NCI-H2081 treated with DMSO at 0.1 percent for 48 hours (cell line): ENCODE data around the gene LPIN1.
A peak's percentile ranks its signal among the peaks of the same experiment; 100 is the strongest.
"Not testable (repeated sequence)": the region's sequence is repeated elsewhere in the genome, so short reads cannot be mapped to it uniquely, and the experiment has no call there.

Source experiments
- DNase-seq: peaks from one replicate; lab custom pipeline; 2025; lab: John Stamatoyannopoulos, UW

The LPIN1 gene

DNA sequence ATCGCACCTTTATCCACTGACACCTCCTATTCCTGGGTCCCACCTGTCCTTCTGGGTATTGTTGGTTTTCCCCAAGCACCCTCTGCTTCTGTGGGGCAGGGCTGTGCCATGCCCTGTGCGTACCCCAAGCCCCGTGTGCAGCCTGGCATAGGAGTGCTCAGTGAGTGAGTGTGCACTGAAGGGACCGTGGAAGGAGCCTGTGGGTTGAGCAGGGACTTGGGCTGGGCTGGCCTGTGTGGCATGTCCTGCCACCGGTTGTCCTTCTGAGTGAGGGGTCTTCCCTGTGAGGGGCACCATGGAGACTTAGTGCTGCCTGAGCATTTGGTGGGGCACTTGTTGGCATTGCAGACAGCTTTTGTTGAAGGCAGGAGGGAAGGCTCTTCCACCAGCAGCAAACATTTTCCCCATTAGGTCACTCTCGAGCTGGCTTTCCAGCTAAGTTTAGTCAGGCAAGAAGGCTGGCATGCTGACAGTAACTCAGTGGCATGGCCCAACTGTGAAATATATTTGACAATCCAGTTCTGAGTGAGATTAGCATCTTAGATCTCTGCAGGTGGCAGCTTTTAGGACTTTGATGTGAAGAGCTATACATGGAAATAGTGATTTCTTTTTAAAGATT, 64.7 kb downstream of the LPIN1 start:
- no peak for DNase-seq

DNA sequence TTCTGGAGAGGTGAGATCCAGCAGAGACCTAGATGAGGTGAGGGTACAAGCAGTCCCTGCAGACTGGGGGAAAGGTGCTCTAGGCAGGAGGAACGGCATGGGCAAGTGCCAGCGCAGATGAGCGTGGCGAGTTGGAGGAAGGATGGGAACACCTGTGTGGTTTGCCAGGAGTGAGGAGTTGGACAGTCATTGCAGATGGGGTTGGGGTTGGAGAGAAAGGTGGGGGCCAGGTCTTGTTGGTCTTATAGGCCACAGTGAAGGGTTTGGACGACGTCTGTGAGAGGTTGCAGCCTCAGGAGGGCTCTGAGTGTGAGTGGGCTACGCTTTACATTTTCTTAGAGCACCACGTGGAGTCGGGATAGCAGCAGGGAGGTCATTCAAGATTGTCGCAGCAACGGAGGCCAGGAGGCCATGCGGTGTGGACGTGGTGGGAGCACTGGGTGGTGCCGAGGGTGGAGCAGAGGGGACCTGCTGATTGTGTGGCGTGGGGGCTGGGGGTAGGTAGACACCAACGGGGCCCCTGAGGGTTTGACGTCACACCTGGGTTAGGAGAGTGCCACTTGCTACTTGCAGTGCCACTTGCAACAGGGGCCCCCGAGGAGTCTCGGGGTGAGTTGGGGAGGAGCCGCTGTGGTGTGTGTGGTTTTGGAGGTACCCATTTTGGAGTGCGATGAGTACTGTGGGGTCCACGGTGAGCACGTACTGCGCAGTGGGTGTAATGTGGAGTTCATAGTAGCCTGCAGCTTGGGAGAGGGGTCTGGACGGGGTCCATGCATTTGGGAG, 66.2 kb downstream of the LPIN1 start:
- DNase-seq, result no peak

DNA sequence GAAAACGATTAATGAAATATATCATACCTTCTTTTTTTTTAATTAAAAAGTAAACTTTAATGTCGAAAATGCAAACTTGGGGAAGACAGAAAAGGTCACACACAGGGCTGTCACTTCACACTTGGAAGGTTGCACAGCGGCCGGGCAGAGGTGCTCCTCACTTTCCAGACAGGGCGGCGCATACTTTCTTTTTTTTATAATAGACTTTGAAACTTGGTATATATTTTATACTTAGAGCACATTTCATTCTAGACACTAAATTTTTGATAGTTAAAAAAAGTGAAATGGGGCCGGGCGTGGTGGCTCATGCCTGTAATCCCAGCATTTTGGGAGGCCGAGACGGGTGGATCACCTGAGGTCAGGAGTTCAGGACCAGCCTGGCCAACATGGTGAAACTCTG, 66.9 kb downstream of the LPIN1 start:
- not testable (repeated sequence) for DNase-seq

DNA sequence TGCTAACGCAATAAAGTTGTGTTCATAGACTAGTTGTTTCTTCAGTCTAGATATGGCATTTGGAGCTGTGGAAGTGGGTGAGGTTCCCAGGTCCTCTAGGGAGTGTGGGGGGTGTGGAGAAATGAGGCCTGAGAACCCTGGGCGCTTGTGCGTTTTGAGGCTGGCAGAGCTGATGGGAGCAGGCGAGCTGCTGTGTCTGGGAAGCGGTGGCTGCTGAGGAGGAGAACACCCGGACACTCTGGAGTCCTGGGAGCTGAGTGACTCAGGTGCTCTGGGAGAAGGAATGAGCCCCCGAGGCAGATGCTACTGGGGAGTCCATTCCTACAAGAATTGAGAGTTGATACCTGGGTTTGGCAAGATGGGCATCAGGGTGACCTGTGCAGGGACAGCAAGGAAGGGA, 67.5 kb downstream of the LPIN1 start:
- no peak for DNase-seq

DNA sequence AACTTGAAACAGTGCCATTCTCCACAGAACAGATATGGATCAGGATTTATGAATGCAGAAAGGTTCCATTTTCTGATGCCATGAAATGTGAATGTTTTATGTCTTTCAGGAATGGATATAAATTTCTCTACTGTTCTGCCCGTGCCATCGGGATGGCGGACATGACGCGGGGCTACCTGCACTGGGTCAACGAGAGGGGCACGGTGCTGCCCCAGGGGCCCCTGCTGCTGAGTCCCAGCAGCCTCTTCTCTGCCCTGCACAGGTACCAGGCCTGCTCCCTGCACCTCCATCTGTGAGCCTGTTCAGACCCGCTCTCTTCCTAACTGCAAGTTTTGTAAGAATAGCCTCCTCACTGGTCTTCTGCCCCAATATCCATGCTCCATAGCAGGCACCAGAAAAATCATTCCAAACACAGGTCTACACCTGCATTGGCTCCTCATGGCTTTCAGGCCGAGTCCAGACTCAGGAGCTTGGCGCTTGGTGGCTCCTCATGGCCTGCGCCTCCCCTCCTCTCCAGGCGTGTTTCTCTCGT, 68.6 kb downstream of the LPIN1 start:
- no peak for DNase-seq

DNA sequence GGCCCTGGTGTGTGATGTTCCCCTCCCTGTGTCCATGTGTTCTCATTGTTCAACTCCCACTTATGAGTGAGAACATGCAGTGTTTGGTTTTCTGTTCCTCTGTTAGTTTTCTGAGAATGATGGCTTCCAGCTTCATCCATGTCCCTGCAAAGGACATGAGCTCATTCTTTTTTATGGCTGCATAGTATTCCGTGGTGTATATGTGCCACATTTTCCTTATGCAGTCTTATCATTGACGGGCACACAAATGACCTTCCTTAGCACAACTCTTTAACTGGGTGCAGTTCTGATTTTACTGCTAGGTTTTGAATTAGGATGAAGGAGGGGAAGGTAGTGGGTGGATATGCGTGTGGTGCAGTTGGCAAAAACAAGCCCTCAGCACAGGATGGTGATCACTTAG, 70.5 kb downstream of the LPIN1 start:
- DNase-seq, result not testable (repeated sequence)

DNA sequence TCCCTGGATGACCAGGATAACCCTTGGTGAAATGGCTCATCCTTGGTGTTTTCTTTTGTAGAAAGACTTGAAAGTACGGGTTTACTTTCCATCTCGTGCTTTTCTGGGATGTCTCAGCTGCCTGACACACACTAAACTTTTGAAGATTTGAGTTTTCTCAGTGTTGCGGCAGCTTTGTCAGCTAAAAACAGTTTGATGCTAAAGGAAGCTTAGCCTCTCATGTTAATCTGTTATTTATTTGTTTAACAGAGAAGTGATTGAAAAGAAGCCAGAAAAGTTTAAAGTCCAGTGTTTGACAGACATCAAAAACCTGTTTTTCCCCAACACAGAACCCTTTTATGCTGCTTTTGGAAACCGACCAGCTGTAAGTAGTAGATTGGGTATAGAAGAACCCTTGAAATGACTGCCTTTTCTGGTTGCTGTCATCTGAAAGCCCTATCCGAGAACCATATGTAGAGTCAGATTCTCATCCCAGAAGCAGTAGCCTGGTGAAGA, 72.8 kb downstream of the LPIN1 start:
- no peak for DNase-seq

DNA sequence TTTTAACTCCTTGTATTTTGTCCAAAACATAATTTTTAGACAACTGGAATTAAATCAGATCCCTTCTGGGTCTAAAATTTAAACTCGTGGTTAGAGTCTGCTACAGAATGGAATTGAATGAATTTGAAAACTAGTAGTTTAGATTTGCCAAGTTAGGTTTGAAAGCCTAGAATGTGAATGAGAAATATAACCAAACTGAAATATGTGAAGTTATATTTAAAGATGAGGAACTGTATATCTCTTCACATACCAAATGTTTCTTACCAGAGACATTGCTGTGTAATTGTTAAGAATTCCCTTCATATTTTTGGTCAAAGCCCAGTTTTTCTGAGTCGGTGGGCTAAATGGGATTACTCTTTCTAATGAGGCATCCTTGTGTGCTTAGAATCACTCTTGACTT, 74.2 kb downstream of the LPIN1 start:
- no peak for DNase-seq

DNA sequence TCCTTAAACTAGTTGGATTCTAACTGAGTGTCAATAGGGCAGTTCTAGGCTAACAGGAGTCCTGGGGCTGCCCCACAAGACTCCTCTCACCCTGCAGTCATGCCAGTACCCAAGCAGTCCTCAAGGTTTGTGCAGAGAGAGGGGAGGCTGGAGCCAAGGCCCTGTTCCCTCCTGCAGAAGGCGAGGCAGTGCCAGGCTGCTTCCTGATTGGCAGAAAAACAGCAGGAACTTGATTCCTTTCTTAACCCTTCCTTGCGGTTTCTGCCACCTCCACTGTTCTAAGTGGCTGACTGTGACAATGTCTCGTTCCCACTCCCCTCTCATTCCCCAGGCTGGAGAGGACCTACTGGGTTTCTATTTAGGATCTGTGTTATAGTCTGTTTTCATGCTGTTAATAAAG, 75.3 kb downstream of the LPIN1 start:
- DNase-seq, result no peak

DNA sequence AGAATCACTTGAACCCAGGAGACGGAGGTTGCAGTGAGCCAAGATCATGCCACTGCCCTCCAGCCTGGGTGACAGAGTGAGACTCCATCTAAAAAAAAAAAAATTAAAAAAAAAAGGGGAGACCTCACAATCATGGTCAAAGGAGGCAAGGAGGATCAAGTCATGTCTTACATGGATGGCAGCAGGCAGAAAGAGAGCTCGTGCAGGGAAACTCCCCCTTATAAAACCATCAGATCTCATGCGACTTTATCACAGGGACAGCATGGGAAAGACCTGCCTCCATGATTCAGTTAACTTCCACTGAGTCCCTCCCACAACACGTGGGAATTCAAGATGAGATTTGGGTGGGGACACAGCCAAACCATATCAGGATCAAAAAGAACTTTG, 75.9 kb downstream of the LPIN1 start:
- DNase-seq, result not testable (repeated sequence)

DNA sequence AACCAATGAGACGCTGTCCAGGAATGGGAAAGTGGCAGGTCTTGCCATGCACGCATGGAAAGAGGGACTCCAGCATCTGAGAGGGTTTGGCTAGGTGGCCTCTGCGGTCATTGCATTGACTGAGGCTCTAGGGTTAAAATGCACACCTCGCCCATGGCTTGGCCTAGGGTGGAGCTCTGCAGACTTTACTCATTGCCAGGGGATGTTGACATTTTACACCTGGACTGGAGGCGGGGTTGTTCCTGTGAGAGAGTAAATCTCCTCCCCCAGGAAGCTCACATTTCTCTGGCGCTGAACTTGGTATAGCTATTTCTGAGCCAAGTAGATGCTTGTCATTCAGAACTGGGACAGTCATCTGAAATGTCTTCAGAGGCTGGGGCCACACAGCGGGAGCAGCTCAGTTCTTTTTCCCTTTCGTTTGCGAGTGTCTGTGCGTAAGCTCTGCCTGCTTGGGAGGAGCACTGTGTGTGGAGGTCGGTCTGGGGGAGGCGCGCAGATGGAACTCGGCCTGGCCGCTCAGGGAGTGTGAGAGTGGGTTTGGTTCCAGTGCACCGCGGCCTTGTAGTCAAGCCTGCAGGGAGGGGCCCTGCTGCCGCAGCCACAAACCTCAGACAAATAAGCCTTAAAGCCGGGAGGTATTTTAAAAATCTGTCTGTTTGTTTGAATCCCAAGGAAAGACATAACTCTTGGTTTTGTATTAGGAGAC, 76.5 kb downstream of the LPIN1 start:
- no peak for DNase-seq

DNA sequence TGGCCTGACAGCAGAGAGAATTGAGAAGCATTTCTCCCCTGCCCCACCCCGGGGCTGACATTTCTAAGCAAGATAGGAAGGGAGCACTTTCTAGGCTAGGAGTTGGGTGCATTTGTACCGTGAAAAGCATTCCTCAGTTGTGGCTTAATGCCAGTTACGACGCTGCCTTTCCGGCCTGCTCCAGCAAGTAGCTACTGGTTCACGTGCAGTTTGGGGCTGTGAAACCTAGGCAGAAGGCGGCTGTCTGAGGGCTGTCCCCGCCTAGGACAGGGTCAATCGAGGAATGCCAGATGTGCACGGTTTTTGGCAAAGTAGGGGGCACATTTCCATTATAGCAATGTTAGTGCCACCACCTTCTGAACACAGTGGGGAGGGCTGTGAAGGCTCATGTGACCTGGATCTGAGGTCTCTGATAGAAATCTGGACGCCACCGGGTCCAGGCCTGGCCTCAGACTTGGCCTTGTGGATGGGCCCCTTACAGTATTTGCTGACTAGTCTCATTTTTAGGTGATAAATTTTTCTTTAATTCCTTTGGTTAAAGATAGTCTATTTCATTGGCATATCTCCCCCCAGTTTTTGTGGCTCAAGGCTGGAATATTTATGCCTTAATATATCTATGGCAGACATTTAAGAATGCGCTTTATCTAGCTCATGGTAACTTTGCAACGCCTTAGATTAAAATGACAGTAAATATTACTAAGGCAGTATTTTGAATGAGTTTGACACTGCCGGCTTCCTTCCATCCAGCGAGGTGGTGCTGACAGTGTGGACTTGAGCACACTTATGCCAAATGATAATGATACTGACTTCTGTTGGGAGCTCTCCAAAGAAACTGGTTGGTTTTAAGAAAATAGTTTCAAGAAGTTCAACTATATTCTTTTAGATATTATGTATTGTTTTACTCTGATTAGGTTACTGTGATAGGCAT, 78.7 kb downstream of the LPIN1 start:
- no peak for DNase-seq

DNA sequence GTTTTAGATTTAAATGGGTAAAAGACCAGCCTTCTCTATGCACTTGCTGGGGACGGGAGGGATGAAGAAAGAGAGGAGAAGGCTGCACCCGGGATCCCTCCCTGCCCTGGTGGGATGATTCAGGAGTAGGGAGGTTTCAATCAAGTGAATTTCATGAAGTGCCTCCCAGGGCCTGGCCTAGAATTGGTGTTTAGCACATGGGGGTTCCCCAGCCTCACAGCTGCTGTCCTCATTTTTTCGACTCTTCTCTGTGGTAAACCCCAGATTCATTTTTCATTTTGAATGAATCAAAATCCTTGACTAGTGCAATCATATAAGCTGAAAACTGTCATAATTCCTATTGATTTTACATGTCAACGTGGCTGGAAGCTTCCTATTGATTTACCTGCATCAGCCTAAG, 81.1 kb downstream of the LPIN1 start:
- DNase-seq, result no peak

DNA sequence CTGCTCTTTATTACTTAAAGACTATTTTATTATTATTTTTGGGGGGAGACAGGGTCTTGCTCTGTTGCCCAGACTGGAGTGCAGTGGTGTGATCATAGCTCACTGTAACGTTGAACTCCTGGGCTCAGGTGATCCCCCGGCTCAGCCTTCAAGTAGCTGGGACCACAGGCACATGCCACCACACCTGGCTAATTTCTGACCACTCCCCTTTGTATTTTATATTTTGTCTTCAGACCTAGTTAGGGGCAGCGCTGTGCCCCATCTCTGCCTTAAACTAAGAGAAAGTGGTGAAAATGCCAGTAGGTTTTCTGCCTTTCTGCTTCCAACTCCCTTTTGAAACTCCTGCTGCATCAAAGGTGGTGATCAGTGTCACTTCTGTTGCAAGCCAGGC, 82.5 kb downstream of the LPIN1 start:
- no peak for DNase-seq

DNA sequence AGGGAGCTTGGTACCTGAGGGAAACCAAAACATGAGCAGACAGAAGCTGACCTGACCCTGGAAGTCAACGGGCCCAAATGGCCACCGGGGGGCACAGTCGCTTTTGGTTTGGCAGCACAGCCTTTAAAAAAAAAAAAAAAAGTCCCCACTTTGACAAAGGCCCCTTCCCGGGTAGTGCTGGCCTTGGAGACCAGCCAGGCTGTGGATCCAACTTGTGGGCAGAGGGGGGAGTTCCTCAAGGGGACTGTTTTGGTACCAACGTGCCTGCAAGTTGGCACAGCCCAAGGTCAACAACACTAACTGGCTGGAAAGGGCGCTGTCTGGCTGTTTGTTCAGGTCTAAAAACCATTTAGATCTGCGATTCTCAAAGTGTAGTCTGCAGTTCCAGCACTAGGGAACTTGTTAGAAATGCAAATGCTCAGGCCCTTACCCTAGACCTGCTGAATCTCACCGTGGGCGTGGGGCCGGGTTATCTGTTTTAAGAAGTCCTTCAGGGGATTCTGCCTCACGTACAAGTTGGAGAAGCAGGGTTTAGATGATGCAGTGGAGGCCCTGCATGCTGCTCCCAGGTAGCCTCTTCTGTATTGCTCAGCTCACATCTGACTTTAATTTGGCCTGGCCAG, 83.0 kb downstream of the LPIN1 start:
- DNase-seq, result peak; percentile 24

DNA sequence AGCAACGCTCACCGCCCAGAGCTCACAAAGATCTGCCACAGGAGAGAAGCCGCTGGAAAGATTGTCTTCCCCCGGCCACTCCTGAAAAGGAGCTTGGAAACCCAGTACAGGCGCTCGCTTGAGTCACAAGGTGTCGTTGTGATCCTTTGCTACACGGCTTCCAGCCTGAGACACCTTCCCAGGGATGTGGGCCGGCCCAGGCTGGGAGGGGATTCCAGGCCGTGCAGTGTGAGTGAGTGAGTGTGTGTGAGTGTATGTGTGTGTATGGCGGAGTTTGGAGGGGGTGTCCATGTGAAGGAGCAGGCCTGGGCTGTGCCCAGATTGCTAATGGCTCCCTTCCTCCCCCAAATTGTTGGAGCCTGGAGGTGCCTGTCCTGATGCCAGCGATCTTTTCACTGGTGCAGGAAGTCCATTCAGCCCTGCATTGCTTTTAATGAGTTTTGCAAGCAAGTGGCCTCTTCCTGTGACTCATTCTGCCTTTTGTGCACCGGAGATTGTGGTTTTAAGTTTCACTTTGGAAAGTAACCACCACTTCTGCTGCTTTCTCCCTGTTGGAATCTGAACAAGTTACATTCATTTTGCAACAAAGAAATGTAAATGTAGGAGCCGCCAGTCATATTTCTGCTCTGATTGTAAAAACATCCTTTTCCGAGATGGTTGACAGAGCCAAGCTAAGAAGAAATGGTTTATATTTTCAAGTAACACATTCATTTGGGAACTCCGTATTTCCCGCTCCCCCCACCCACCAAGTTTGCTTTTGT, 83.7 kb downstream of the LPIN1 start:
- peak; percentile 54 for DNase-seq

DNA sequence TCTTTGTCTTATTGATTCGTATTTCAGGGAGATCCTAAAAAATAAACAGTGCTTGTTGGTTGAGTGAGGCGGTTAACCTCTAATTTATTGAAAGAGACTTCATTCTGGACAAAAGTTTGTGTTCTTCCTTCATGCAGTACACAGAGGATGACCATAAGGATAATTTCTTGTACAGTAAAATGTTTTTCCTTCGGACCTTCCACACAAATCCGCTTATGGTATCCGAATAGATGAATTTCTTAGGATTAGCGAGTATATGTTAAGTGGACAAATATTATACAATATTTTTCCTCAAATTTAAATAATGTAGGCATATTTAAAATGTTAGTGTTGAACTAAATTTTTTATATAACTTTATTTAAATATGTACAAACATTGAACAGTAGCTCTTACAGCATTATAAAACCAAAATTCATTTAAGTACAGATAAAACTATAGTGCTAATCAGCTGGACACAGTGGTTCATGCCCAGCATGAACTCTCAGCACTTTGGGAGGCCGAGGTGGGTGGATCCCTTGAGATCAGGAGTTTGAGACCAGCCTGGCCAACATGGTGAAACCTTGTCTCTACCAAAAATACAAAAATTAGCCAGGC, 84.4 kb downstream of the LPIN1 start:
- DNase-seq, result no peak

DNA sequence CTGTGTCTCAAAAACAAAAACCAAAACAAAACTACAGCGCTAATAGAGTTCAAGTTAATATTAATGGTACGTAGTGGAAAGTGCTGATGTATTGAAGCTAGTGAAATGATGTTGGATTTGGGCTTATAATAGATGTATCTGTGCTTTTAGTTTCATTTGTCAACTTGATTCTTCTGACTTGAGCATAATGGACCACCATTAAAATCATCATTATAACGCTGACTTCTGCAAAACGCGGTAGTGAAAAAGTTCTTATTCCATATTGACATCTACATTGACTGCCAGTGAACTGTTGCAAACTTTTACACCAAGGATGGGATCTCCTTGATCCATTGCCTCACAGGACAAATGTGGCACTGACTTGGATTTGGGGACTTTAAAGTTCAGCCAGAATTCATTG, 85.0 kb downstream of the LPIN1 start:
- no peak for DNase-seq

DNA sequence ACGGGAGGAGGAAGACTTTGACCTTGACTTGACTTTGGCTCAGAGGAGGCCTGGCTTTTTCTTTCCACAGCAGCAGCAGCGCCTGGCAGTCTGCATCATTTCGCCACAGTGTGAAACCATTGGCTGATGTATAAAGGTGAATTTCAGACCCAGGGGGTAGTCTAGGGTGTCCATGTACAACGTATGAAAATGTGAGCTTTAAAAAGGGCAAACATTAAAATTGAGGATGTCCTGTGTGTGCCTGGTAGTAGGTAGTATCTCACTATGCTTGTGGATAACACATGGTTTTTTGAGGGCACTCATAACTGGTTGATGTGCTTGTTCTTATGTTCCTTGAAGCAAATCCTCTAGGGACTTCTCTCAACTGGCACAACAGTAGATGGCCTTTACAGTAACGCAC, 86.1 kb downstream of the LPIN1 start:
- DNase-seq, result no peak

DNA sequence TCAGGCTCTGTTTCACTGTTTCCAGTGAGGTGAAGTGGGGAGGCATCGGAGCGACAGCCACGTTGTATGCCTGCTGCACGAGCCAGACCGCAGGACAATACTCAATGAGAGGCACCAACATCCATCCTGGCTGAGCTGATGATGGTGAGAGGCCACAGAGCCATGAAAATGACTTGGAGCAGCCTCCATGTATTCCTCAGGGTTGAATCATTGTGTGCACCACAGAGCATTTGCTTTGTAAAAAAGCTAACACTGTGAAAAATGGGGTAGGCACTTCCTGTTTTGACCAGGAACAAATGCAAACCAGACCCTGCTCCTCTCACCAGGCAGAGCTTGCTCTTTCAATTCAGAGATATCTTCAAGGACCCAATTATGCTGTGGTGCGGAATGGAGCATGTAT, 87.2 kb downstream of the LPIN1 start:
- no peak for DNase-seq
